Glutamatergic neuron (in vitro differentiated cells): ENCODE data around the gene HGD. TPM values are rescaled to one million over a fixed set of nuclear protein-coding genes. Genes with fewer than 3 reads are reported as not detected.

Experiments
- DNase-seq: peaks from one replicate; pipeline ENCODE4 v3.0.0; 2022
- H3K27ac Mint-ChIP-seq: one replicate; pipeline ENCODE4 v1.8.0; 2020; ENCODE audit warnings: mild to moderate bottlenecking, mixed read lengths, inconsistent platforms; ENCODE audit not compliant: unreplicated experiment
- H3K27me3 Mint-ChIP-seq: one replicate; pipeline ENCODE4 v1.8.0; 2020; ENCODE audit warnings: mild to moderate bottlenecking, moderate library complexity, mixed read lengths, inconsistent platforms; ENCODE audit not compliant: unreplicated experiment
- H3K36me3 Mint-ChIP-seq: one replicate; pipeline ENCODE4 v1.8.0; 2020; ENCODE audit warnings: mild to moderate bottlenecking, mixed read lengths, inconsistent platforms; ENCODE audit not compliant: unreplicated experiment
- H3K4me1 Mint-ChIP-seq: one replicate; pipeline ENCODE4 v1.8.0; 2020; ENCODE audit warnings: mild to moderate bottlenecking, low read depth, mixed read lengths, inconsistent platforms; ENCODE audit not compliant: unreplicated experiment
- H3K4me3 Mint-ChIP-seq: one replicate; pipeline ENCODE4 v1.8.0; 2020; ENCODE audit warnings: mild to moderate bottlenecking, mixed read lengths, inconsistent platforms; ENCODE audit not compliant: unreplicated experiment
- H3K9me3 Mint-ChIP-seq: one replicate; pipeline ENCODE4 v1.8.0; 2020; ENCODE audit warnings: mild to moderate bottlenecking, moderate library complexity, mixed read lengths, inconsistent platforms; ENCODE audit not compliant: unreplicated experiment
- total RNA-seq: library from RNA; stranded (reverse); fragmentation: NEBNext Ultra II Directional; extraction: Animal tissue kit (Norgen Biotek cat#: 25700); gene quantifications from one replicate; pipeline ENCODE4 v1.2.1, GENCODE V29; 2021; ENCODE audit not compliant: unreplicated experiment
- TF ChIP-seq, protein P1 (sequence below): fragments of 200-600 bp; sonication (generic); IDR thresholded peaks from one replicate; pipeline ENCODE4 v1.5.0; 2021; ENCODE audit not compliant: partially characterized antibody, unreplicated experiment

HGD gene
- total RNA-seq, 1 donor from 2014 or later, result not detected

DNA sequence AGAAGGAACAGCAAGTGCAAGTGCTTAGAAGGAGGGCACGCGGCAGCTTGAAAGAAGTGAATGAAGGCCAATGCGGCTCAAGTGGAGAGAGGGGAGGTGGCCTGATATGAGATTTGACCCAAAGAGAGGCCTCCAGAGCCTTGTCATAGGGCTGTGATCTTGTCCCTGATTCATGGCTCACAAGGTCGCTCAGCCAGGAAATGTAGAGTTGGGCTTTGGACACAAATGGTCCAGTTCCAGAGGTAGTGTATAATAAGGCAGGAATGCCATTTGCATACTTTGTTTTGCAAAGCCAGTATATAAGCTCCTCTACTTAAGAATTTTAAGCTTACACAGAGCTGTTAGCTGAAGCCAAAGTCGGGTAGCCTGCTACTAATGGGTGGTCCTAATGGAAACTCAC lies 33.7 kb downstream of the HGD start:
- Mint-ChIP-seq H3K27ac (no peak overlapping the region), H3K36me3 (no peaks in the 10 kb centered on the region), H3K27me3 (no peaks in the 10 kb centered on the region), H3K4me1 (peaks cover 29% of the 10 kb centered on the region), H3K9me3 (peaks cover 5% of the 10 kb centered on the region), H3K4me3 (no peak overlapping the region)
- TF ChIP-seq, protein P1, sequence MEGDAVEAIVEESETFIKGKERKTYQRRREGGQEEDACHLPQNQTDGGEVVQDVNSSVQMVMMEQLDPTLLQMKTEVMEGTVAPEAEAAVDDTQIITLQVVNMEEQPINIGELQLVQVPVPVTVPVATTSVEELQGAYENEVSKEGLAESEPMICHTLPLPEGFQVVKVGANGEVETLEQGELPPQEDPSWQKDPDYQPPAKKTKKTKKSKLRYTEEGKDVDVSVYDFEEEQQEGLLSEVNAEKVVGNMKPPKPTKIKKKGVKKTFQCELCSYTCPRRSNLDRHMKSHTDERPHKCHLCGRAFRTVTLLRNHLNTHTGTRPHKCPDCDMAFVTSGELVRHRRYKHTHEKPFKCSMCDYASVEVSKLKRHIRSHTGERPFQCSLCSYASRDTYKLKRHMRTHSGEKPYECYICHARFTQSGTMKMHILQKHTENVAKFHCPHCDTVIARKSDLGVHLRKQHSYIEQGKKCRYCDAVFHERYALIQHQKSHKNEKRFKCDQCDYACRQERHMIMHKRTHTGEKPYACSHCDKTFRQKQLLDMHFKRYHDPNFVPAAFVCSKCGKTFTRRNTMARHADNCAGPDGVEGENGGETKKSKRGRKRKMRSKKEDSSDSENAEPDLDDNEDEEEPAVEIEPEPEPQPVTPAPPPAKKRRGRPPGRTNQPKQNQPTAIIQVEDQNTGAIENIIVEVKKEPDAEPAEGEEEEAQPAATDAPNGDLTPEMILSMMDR, result no peak
- DNase-seq, result no peak

- TF ChIP-seq, protein P1, result no peak
- peaks cover 19% of the 10 kb centered on the region for H3K4me1 Mint-ChIP-seq
- no peak for DNase-seq
- H3K4me3 Mint-ChIP-seq, result no peak overlapping the region
- H3K27me3 Mint-ChIP-seq, result no peaks in the 10 kb centered on the region
- H3K36me3 Mint-ChIP-seq, result no peaks in the 10 kb centered on the region
- peaks cover 3% of the 10 kb centered on the region for H3K9me3 Mint-ChIP-seq
- H3K27ac Mint-ChIP-seq, result no peak overlapping the region
Measured at GRCh38 chr3:120646771-120647432, 35.1 kb downstream of the HGD start.

DNA sequence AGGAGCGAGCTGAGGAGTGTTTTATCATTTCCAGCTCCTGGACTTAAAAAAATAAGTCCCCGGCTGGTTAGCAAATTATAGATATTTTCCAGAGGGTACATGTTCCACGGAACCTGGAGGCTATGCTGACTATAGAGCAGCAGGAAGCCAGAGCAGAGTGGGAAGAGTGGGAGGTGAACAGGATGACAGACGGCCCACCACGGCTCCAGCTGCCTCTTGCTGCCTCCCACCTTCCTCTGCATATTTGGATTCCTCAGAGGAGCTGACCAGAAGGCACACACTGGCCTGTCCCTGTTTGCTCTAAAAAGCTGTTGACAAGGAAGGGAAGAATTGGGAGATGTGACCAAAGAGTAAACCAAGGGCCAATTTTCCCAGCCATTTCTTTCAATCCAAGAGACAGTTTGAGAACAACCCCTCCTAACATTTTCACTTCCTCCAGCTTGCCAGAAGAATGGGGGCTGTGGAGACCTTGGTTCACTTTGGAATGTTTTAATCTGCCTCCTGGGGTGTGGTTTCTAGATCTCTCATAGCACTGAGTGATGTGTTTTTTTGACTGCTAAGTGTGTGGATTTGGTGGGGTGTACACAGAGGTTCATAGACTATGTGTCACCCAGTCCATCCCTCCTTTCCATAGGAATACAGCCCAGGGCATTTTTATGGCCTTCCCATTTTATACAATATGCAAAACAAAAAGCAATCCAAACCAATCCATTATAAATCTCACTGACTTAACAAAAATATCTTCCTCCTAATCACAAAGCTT lies 36.8 kb downstream of the HGD start:
- peak; percentile 36 for DNase-seq
- Mint-ChIP-seq H3K9me3 (peaks cover 3% of the 10 kb centered on the region), H3K36me3 (no peaks in the 10 kb centered on the region), H3K4me1 (peaks cover 18% of the 10 kb centered on the region), H3K27ac (peak overlapping the region; percentile 77), H3K4me3 (no peak overlapping the region), H3K27me3 (no peaks in the 10 kb centered on the region)
- TF ChIP-seq, protein P1, result no peak

- TF ChIP-seq, protein P1, result no peak
- no peak for DNase-seq
- Mint-ChIP-seq H3K36me3 (no peaks in the 10 kb centered on the region), H3K27ac (no peak overlapping the region), H3K4me1 (peaks cover 20% of the 10 kb centered on the region), H3K9me3 (no peaks in the 10 kb centered on the region), H3K27me3 (no peaks in the 10 kb centered on the region), H3K4me3 (no peak overlapping the region)
Measured at GRCh38 chr3:120642368-120642948, 39.6 kb downstream of the HGD start.

DNA sequence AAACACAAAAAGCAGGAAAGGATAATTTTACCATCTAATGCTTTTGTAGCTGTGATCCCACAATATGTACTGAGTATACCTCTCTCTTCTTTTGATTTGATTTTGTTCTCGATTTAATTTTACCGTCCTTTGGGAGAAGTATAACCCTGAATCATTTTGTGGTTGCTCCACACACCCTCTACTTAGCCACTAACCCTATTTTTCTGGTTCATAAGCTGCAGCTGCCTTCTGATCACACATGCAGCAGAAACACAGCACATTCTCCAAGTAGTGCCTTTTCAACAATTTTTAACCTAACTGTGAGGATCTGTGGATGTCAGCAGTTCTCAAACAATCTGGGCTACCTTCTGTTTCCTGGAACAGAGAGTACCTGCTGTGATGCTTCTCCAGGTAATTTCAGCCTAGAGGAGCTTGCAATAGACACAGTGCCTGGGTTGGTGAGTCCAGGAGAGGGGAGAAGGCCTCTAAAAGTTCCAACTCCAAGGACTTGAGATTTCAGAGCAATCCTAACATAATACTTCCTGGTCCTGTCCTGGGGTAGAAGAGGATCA lies 40.3 kb downstream of the HGD start:
- Mint-ChIP-seq H3K27me3 (no peaks in the 10 kb centered on the region), H3K4me3 (no peak overlapping the region), H3K9me3 (no peaks in the 10 kb centered on the region), H3K4me1 (peaks cover 17% of the 10 kb centered on the region), H3K36me3 (no peaks in the 10 kb centered on the region), H3K27ac (no peak overlapping the region)
- TF ChIP-seq, protein P1, result no peak
- no peak for DNase-seq
